SU-DHL-6 (cell line): ENCODE results near the gene NCOA1.

Experiments used
- H2AFZ ChIP-seq: fragments of 200-600 bp; sonication (generic); 2 replicates; pipeline ENCODE4 v1.6.1; 2014; ENCODE audit warnings: low read depth, mild to moderate bottlenecking, moderate library complexity, mixed read lengths, antibody characterized with exemption, low read length; ENCODE audit not compliant: severe bottlenecking
- H3F3A ChIP-seq: fragments of 200-600 bp; shearing (Covaris generic); 2 replicates; pipeline ENCODE4 v1.6.0; 2016; ENCODE audit warnings: antibody characterized with exemption, mild to moderate bottlenecking; ENCODE audit not compliant: insufficient read depth
- H3K27ac ChIP-seq: fragments of 200-600 bp; sonication (generic); 2 replicates; pipeline ENCODE4 v1.5.1; 2016; ENCODE audit warnings: low read depth, mild to moderate bottlenecking, low read length, moderate library complexity, mixed read lengths
- H3K27me3 ChIP-seq: fragments of 200-600 bp; sonication (generic), shearing (Covaris generic); 2 replicates; pipeline ENCODE4 v1.6.0; 2014; ENCODE audit warnings: mild to moderate bottlenecking, low read length
- H3K36me3 ChIP-seq: fragments of 200-600 bp; sonication (generic); 2 replicates; pipeline ENCODE4 v1.6.1; 2014; ENCODE audit warnings: mild to moderate bottlenecking, low read length, mixed read lengths
- H3K4me2 ChIP-seq: fragments of 300-600, 200-600 bp; shearing (Covaris generic), sonication (generic); 2 replicates; pipeline ENCODE4 v1.6.0; 2014; ENCODE audit warnings: low read length, low read depth, mild to moderate bottlenecking; ENCODE audit not compliant: poor library complexity, severe bottlenecking
- H3K4me3 ChIP-seq: fragments of 200-600 bp; sonication (generic); 2 replicates; pipeline ENCODE4 v1.5.1; 2014; ENCODE audit warnings: antibody characterized with exemption, low read length, mild to moderate bottlenecking, mixed read lengths; ENCODE audit not compliant: insufficient read depth, poor library complexity, severe bottlenecking
- H3K79me2 ChIP-seq: fragments of 200-600 bp; sonication (generic); 2 replicates; pipeline ENCODE4 v1.6.1; 2014; ENCODE audit warnings: mild to moderate bottlenecking, low read length, moderate library complexity; ENCODE audit not compliant: insufficient read depth
- H3K9ac ChIP-seq: fragments of 200-600 bp; sonication (generic); 2 replicates; pipeline ENCODE4 v1.7.0; 2014; ENCODE audit warnings: mild to moderate bottlenecking, low read length
- H3K9me2 ChIP-seq: fragments of 200-600 bp; sonication (generic); replicated peaks from 2 replicates; pipeline ENCODE4 v1.6.1; 2014; ENCODE audit warnings: low read length; ENCODE audit not compliant: insufficient read depth
- H3K9me3 ChIP-seq: fragments of 200-600 bp; sonication (generic); 2 replicates; pipeline ENCODE4 v1.6.1; 2014; ENCODE audit warnings: low read length, mixed read lengths; ENCODE audit not compliant: insufficient read depth
- H4K20me1 ChIP-seq: fragments of 200-600 bp; sonication (generic); 2 replicates; pipeline ENCODE4 v1.6.1; 2014; ENCODE audit warnings: low read depth, mild to moderate bottlenecking, antibody characterized with exemption, low read length, moderate library complexity, mixed read lengths
- EZH2phosphoT487 ChIP-seq: fragments of 200-600 bp; sonication (generic), shearing (Covaris generic); conservative IDR thresholded peaks from 2 replicates; pipeline ENCODE4 v1.6.1; 2018; ENCODE audit warnings: mild to moderate bottlenecking, antibody characterized with exemption, low read length, moderate library complexity, mixed read lengths
- TF ChIP-seq, protein P1 (sequence below): fragments of 200-600 bp; sonication (generic); IDR thresholded peaks from one replicate; pipeline ENCODE4 v1.5.1; 2017; ENCODE audit warnings: antibody characterized with exemption, mild to moderate bottlenecking, low read length, moderate library complexity; ENCODE audit not compliant: insufficient read depth, poor library complexity, severe bottlenecking

Gene NCOA1

GRCh38 chr2:24472416-24472815 lies 18.6 kb upstream of the NCOA1 start:
- Histone ChIP-seq H3K9ac (no peak overlapping the region), H3K36me3 (no peaks in the 10 kb centered on the region), H3K4me3 (no peak overlapping the region), H3K79me2 (no peaks in the 10 kb centered on the region), H3K27ac (no peak overlapping the region), H2AFZ (no peak overlapping the region), H3K9me3 (no peaks in the 10 kb centered on the region), H4K20me1 (no peaks in the 10 kb centered on the region), H3F3A (no peaks in the 10 kb centered on the region), H3K9me2 (no peaks in the 10 kb centered on the region), H3K27me3 (no peaks in the 10 kb centered on the region), H3K4me2 (no peak overlapping the region)
- no peak for TF ChIP-seq EZH2phosphoT487
- TF ChIP-seq, protein P1, sequence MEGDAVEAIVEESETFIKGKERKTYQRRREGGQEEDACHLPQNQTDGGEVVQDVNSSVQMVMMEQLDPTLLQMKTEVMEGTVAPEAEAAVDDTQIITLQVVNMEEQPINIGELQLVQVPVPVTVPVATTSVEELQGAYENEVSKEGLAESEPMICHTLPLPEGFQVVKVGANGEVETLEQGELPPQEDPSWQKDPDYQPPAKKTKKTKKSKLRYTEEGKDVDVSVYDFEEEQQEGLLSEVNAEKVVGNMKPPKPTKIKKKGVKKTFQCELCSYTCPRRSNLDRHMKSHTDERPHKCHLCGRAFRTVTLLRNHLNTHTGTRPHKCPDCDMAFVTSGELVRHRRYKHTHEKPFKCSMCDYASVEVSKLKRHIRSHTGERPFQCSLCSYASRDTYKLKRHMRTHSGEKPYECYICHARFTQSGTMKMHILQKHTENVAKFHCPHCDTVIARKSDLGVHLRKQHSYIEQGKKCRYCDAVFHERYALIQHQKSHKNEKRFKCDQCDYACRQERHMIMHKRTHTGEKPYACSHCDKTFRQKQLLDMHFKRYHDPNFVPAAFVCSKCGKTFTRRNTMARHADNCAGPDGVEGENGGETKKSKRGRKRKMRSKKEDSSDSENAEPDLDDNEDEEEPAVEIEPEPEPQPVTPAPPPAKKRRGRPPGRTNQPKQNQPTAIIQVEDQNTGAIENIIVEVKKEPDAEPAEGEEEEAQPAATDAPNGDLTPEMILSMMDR, result no peak

GRCh38 chr2:24473626-24474025 lies 17.4 kb upstream of the NCOA1 start:
- Histone ChIP-seq H3K79me2 (no peaks in the 10 kb centered on the region), H3K4me3 (no peak overlapping the region), H2AFZ (no peak overlapping the region), H3F3A (no peaks in the 10 kb centered on the region), H3K27ac (no peak overlapping the region), H3K9me2 (no peaks in the 10 kb centered on the region), H3K4me2 (no peak overlapping the region), H3K9me3 (no peaks in the 10 kb centered on the region), H4K20me1 (no peaks in the 10 kb centered on the region), H3K36me3 (no peaks in the 10 kb centered on the region), H3K27me3 (no peaks in the 10 kb centered on the region), H3K9ac (no peak overlapping the region)
- TF ChIP-seq, protein P1, result no peak
- no peak for TF ChIP-seq EZH2phosphoT487

- no peaks in the 10 kb centered on the region for H3K27me3 ChIP-seq
Observed at GRCh38 chr2:24474053-24474452, 17.0 kb upstream of the NCOA1 start.

More at GRCh38 chr2:24474053-24474452, 17.0 kb upstream of the NCOA1 start:
- Histone ChIP-seq H3K4me2 (no peak overlapping the region), H3K4me3 (no peak overlapping the region), H3K9me3 (no peaks in the 10 kb centered on the region), H3K79me2 (no peaks in the 10 kb centered on the region), H4K20me1 (no peaks in the 10 kb centered on the region), H3F3A (no peaks in the 10 kb centered on the region), H3K36me3 (no peaks in the 10 kb centered on the region), H3K27ac (no peak overlapping the region), H3K9me2 (no peaks in the 10 kb centered on the region), H2AFZ (no peak overlapping the region), H3K9ac (no peak overlapping the region)
- TF ChIP-seq EZH2phosphoT487, result no peak
- TF ChIP-seq, protein P1, result no peak
